SU-DHL-6 (cell line): ENCODE data around the gene ZNF280B.

ENCODE experiments used
- H2AFZ ChIP-seq: fragments of 200-600 bp; sonication (generic); 2 replicates; pipeline ENCODE4 v1.6.1; 2014; ENCODE audit warnings: low read depth, mild to moderate bottlenecking, moderate library complexity, mixed read lengths, antibody characterized with exemption, low read length; ENCODE audit not compliant: severe bottlenecking
- H3F3A ChIP-seq: fragments of 200-600 bp; shearing (Covaris generic); 2 replicates; pipeline ENCODE4 v1.6.0; 2016; ENCODE audit warnings: antibody characterized with exemption, mild to moderate bottlenecking; ENCODE audit not compliant: insufficient read depth
- H3K27ac ChIP-seq: fragments of 200-600 bp; sonication (generic); 2 replicates; pipeline ENCODE4 v1.5.1; 2016; ENCODE audit warnings: low read depth, mild to moderate bottlenecking, low read length, moderate library complexity, mixed read lengths
- H3K27me3 ChIP-seq: fragments of 200-600 bp; sonication (generic), shearing (Covaris generic); 2 replicates; pipeline ENCODE4 v1.6.0; 2014; ENCODE audit warnings: mild to moderate bottlenecking, low read length
- H3K36me3 ChIP-seq: fragments of 200-600 bp; sonication (generic); 2 replicates; pipeline ENCODE4 v1.6.1; 2014; ENCODE audit warnings: mild to moderate bottlenecking, low read length, mixed read lengths
- H3K4me2 ChIP-seq: fragments of 300-600, 200-600 bp; shearing (Covaris generic), sonication (generic); 2 replicates; pipeline ENCODE4 v1.6.0; 2014; ENCODE audit warnings: low read length, low read depth, mild to moderate bottlenecking; ENCODE audit not compliant: poor library complexity, severe bottlenecking
- H3K4me3 ChIP-seq: fragments of 200-600 bp; sonication (generic); 2 replicates; pipeline ENCODE4 v1.5.1; 2014; ENCODE audit warnings: antibody characterized with exemption, low read length, mild to moderate bottlenecking, mixed read lengths; ENCODE audit not compliant: insufficient read depth, poor library complexity, severe bottlenecking
- H3K79me2 ChIP-seq: fragments of 200-600 bp; sonication (generic); 2 replicates; pipeline ENCODE4 v1.6.1; 2014; ENCODE audit warnings: mild to moderate bottlenecking, low read length, moderate library complexity; ENCODE audit not compliant: insufficient read depth
- H3K9ac ChIP-seq: fragments of 200-600 bp; sonication (generic); 2 replicates; pipeline ENCODE4 v1.7.0; 2014; ENCODE audit warnings: mild to moderate bottlenecking, low read length
- H3K9me2 ChIP-seq: fragments of 200-600 bp; sonication (generic); replicated peaks from 2 replicates; pipeline ENCODE4 v1.6.1; 2014; ENCODE audit warnings: low read length; ENCODE audit not compliant: insufficient read depth
- H3K9me3 ChIP-seq: fragments of 200-600 bp; sonication (generic); 2 replicates; pipeline ENCODE4 v1.6.1; 2014; ENCODE audit warnings: low read length, mixed read lengths; ENCODE audit not compliant: insufficient read depth
- H4K20me1 ChIP-seq: fragments of 200-600 bp; sonication (generic); 2 replicates; pipeline ENCODE4 v1.6.1; 2014; ENCODE audit warnings: low read depth, mild to moderate bottlenecking, antibody characterized with exemption, low read length, moderate library complexity, mixed read lengths
- EZH2phosphoT487 ChIP-seq: fragments of 200-600 bp; sonication (generic), shearing (Covaris generic); conservative IDR thresholded peaks from 2 replicates; pipeline ENCODE4 v1.6.1; 2018; ENCODE audit warnings: mild to moderate bottlenecking, antibody characterized with exemption, low read length, moderate library complexity, mixed read lengths
- TF ChIP-seq, protein P1 (sequence below): fragments of 200-600 bp; sonication (generic); IDR thresholded peaks from one replicate; pipeline ENCODE4 v1.5.1; 2017; ENCODE audit warnings: antibody characterized with exemption, mild to moderate bottlenecking, low read length, moderate library complexity; ENCODE audit not compliant: insufficient read depth, poor library complexity, severe bottlenecking

Gene ZNF280B

DNA sequence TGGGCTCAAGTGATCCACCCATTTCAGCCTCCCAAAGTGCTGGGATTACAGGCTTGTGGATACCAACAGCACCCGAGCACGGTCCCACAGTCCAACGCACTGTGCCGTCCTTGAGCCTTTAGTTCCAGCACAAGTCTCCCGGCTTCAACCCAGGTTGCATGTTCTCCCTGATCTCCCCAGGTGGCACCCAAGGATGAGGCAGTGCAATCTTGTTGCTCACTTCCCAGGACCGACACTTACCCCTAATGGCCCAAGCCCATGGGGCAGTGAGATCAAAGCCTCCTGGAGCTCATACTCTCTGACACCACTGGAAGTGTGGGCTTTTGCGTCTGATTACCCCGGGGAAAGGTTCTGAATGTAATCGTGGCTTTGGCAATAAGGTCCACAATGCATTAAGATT lies 47.1 kb upstream of the ZNF280B start:
- Histone ChIP-seq H3F3A (no peaks in the 10 kb centered on the region), H3K27me3 (no peaks in the 10 kb centered on the region), H3K79me2 (no peaks in the 10 kb centered on the region), H3K9me3 (no peaks in the 10 kb centered on the region), H3K4me2 (no peak overlapping the region), H4K20me1 (no peaks in the 10 kb centered on the region), H3K9ac (no peak overlapping the region), H3K9me2 (no peaks in the 10 kb centered on the region), H2AFZ (no peak overlapping the region), H3K27ac (no peak overlapping the region), H3K36me3 (no peaks in the 10 kb centered on the region), H3K4me3 (no peak overlapping the region)
- TF ChIP-seq, protein P1, sequence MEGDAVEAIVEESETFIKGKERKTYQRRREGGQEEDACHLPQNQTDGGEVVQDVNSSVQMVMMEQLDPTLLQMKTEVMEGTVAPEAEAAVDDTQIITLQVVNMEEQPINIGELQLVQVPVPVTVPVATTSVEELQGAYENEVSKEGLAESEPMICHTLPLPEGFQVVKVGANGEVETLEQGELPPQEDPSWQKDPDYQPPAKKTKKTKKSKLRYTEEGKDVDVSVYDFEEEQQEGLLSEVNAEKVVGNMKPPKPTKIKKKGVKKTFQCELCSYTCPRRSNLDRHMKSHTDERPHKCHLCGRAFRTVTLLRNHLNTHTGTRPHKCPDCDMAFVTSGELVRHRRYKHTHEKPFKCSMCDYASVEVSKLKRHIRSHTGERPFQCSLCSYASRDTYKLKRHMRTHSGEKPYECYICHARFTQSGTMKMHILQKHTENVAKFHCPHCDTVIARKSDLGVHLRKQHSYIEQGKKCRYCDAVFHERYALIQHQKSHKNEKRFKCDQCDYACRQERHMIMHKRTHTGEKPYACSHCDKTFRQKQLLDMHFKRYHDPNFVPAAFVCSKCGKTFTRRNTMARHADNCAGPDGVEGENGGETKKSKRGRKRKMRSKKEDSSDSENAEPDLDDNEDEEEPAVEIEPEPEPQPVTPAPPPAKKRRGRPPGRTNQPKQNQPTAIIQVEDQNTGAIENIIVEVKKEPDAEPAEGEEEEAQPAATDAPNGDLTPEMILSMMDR: no peak
- TF ChIP-seq EZH2phosphoT487: no peak

DNA sequence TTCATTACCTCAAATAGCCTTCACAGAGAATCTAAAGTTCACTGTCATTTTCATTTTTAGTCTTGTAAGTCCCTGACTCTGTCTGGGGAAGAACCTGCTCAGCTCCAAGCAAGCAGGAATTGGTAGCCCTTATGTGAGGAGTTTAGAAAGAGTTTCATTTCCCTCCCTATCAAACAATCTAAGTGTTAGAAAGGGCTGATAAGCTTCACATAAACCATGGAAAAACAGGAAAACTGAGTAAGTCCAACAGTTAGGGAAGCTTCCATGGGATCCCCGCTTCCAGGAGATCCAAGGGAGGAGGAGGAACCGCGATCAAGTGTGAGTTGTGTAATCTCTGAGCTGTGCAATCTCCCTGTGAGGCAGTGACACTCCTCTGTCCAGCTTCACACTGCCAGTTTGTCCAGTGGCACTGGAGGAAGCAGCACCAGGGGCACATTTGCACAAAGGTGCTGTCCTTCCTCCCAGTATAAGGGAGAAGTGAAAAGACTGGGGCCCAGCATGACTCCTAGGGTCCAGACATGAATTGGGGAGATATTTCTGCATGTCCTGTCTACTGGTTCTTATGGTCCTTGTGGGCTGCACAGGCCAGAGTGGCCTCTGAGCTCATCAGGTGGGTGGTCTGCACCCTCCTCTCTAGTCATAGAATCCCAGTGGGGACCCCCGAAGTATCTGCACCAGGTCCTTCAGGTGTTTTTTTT lies 46.2 kb upstream of the ZNF280B start:
- no peak overlapping the region for H3K27ac ChIP-seq
- H3F3A ChIP-seq: no peaks in the 10 kb centered on the region
- no peak overlapping the region for H3K4me3 ChIP-seq
- H3K4me2 ChIP-seq: no peak overlapping the region
- H2AFZ ChIP-seq: no peak overlapping the region
- no peaks in the 10 kb centered on the region for H3K9me3 ChIP-seq
- no peak for TF ChIP-seq EZH2phosphoT487
- TF ChIP-seq, protein P1: no peak
- no peaks in the 10 kb centered on the region for H3K79me2 ChIP-seq
- no peaks in the 10 kb centered on the region for H3K27me3 ChIP-seq
- no peaks in the 10 kb centered on the region for H3K9me2 ChIP-seq
- H4K20me1 ChIP-seq: no peaks in the 10 kb centered on the region
- no peak overlapping the region for H3K9ac ChIP-seq
- H3K36me3 ChIP-seq: no peaks in the 10 kb centered on the region

DNA sequence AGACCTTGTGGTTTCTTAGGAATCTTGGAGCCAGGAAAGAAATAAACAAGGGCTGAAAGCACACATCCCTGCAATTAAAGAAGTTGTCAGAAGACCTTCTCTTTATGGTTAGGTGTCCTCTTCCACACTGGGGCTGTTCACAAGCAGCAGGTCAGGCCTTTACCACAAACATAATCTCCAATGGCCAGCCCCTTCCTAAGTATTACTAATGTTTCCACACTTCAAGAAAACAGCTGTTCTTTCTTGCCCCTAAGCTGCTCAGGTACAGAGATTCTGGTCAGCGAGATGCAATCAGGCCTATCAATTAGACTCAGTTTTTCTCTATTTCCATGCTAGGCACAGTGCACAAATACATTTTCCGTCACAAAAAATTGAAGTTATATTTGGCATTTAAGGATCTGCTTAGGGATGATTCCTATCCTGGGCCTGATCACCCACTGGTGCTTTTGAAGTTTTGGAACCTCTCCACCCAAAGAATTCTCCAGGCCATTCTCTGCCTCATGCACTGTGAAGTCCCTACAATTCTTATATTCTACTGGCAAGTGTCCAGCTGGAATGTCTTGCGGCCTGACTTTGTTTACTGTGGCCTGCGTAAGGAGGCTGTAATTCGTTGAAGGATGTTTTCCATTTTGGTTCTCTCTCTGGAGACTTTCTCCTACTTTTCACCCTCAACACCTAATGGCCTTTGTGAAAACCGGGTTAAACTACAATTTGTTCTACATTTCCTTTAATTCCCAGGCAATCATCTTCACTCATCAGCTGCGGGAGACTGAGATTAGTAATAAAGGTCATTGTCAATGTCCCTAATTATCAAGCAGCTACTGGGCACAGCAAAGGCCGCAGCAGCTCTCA lies 45.4 kb upstream of the ZNF280B start:
- H3K9me2 ChIP-seq: no peaks in the 10 kb centered on the region
- TF ChIP-seq, protein P1: no peak
- no peak for TF ChIP-seq EZH2phosphoT487
- no peak overlapping the region for H2AFZ ChIP-seq
- H3K27me3 ChIP-seq: no peaks in the 10 kb centered on the region
- no peaks in the 10 kb centered on the region for H3K79me2 ChIP-seq
- no peaks in the 10 kb centered on the region for H4K20me1 ChIP-seq
- H3K9ac ChIP-seq: no peak overlapping the region
- no peak overlapping the region for H3K4me2 ChIP-seq
- no peaks in the 10 kb centered on the region for H3K36me3 ChIP-seq
- H3K9me3 ChIP-seq: no peaks in the 10 kb centered on the region
- H3K27ac ChIP-seq: no peak overlapping the region
- H3F3A ChIP-seq: no peaks in the 10 kb centered on the region
- H3K4me3 ChIP-seq: no peak overlapping the region
